ENCODE results near the gene APOBR.

APOBR gene

GRCh38 chr16:28491230-28491969 is 3.0 kb upstream of the APOBR start:
- H3K9ac ChIP-seq (ENCODE audit: low read length in 2 of 2) = peak overlapping the region; percentile 92 to 96
- peak overlapping the region; percentile 97 to 98 for H3K4me3 ChIP-seq (ENCODE audit: low read length in 2 of 2)
- H3K4me1 ChIP-seq (ENCODE audit: control insufficient read depth, insufficient read depth, low read length) = peaks cover 2% of the 10 kb centered on the region
- peak overlapping the region; percentile 94 for H3K27ac ChIP-seq (ENCODE audit: low read length)
- H3K9me3 ChIP-seq (ENCODE audit: control insufficient read depth in 2 of 2, low read length in 2 of 2) = no peaks in the 10 kb centered on the region
- peaks cover 13 to 15% of the 10 kb centered on the region in 2 donors for H3K36me3 ChIP-seq (ENCODE audit: control insufficient read depth in 2 of 2, insufficient read depth in 2 of 2, low read length in 2 of 2)
- H3K27me3 ChIP-seq (ENCODE audit: control insufficient read depth in 1 of 2, insufficient read depth in 2 of 2, low read length in 2 of 2) = no peaks in the 10 kb centered on the region

GRCh38 chr16:28491970-28492474 is 2.4 kb upstream of the APOBR start, which contains the start of gene CLN3:
CLN3 (minus strand) TSS chr16:28492074; CDS start chr16:28491759, 315 bp downstream.
- H3K27ac ChIP-seq (ENCODE audit: low read length) = peak within 1 kb of the TSS; percentile 94
- H3K9me3 ChIP-seq (ENCODE audit: control insufficient read depth in 2 of 2, low read length in 2 of 2) = no peaks in the 10 kb centered on the region
- H3K4me1 ChIP-seq (ENCODE audit: control insufficient read depth, insufficient read depth, low read length) = peaks cover 2% of the 10 kb centered on the region
- H3K36me3 ChIP-seq (ENCODE audit: control insufficient read depth in 2 of 2, insufficient read depth in 2 of 2, low read length in 2 of 2) = peaks cover 10 to 13% of the 10 kb centered on the region in 2 donors
- H3K4me3 ChIP-seq (ENCODE audit: low read length in 2 of 2) = peak within 1 kb of the TSS; percentile 97 to 98
- no peaks in the 10 kb centered on the region for H3K27me3 ChIP-seq (ENCODE audit: control insufficient read depth in 1 of 2, insufficient read depth in 2 of 2, low read length in 2 of 2)
- peak within 1 kb of the TSS; percentile 92 to 96 for H3K9ac ChIP-seq (ENCODE audit: low read length in 2 of 2)

- Histone ChIP-seq H3K9me3 (ENCODE audit: control insufficient read depth in 2 of 2, low read length in 2 of 2) (no peaks in the 10 kb centered on the region), H3K4me1 (ENCODE audit: control insufficient read depth, insufficient read depth, low read length) (peaks cover 2% of the 10 kb centered on the region), H3K27ac (ENCODE audit: low read length) (peak overlapping the region; percentile 94), H3K4me3 (ENCODE audit: low read length in 2 of 2) (peak overlapping the region; percentile 97 to 98), H3K9ac (ENCODE audit: low read length in 2 of 2) (peak overlapping the region; percentile 92 to 96), H3K27me3 (ENCODE audit: control insufficient read depth in 1 of 2, insufficient read depth in 2 of 2, low read length in 2 of 2) (no peaks in the 10 kb centered on the region), H3K36me3 (ENCODE audit: control insufficient read depth in 2 of 2, insufficient read depth in 2 of 2, low read length in 2 of 2) (peaks cover 5 to 9% of the 10 kb centered on the region in 2 donors)
These were observed 1.9 kb upstream of the APOBR start for GRCh38 chr16:28492511-28492910.

- H3K27ac ChIP-seq (ENCODE audit: low read length) = no peak overlapping the region
- peak overlapping the region in 1 of 2 donors; percentile 22 for H3K9ac ChIP-seq (ENCODE audit: low read length in 2 of 2)
- peaks cover 2% of the 10 kb centered on the region for H3K4me1 ChIP-seq (ENCODE audit: control insufficient read depth, insufficient read depth, low read length)
- H3K9me3 ChIP-seq (ENCODE audit: control insufficient read depth in 2 of 2, low read length in 2 of 2) = no peaks in the 10 kb centered on the region
- no peaks in the 10 kb centered on the region for H3K27me3 ChIP-seq (ENCODE audit: control insufficient read depth in 1 of 2, insufficient read depth in 2 of 2, low read length in 2 of 2)
- H3K4me3 ChIP-seq (ENCODE audit: low read length in 2 of 2) = peak overlapping the region in 1 of 2 donors; percentile 29
- no peaks in the 10 kb centered on the region for H3K36me3 ChIP-seq (ENCODE audit: control insufficient read depth in 2 of 2, insufficient read depth in 2 of 2, low read length in 2 of 2)
These were observed 803 bp downstream of the APOBR start for GRCh38 chr16:28495098-28495793.

- H3K9me3 ChIP-seq (ENCODE audit: control insufficient read depth in 2 of 2, low read length in 2 of 2) = no peaks in the 10 kb centered on the region
- H3K4me3 ChIP-seq (ENCODE audit: low read length in 2 of 2) = no peak overlapping the region
- no peaks in the 10 kb centered on the region for H3K27me3 ChIP-seq (ENCODE audit: control insufficient read depth in 1 of 2, insufficient read depth in 2 of 2, low read length in 2 of 2)
- H3K36me3 ChIP-seq (ENCODE audit: control insufficient read depth in 2 of 2, insufficient read depth in 2 of 2, low read length in 2 of 2) = no peaks in the 10 kb centered on the region
- H3K27ac ChIP-seq (ENCODE audit: low read length) = no peak overlapping the region
- H3K9ac ChIP-seq (ENCODE audit: low read length in 2 of 2) = no peak overlapping the region
- H3K4me1 ChIP-seq (ENCODE audit: control insufficient read depth, insufficient read depth, low read length) = peaks cover 2% of the 10 kb centered on the region
These were observed 1.6 kb downstream of the APOBR start for GRCh38 chr16:28495795-28496749.

GRCh38 chr16:28496844-28497243 is 2.4 kb downstream of the APOBR start:
- H3K36me3 ChIP-seq (ENCODE audit: control insufficient read depth in 2 of 2, insufficient read depth in 2 of 2, low read length in 2 of 2) = no peaks in the 10 kb centered on the region
- H3K27ac ChIP-seq (ENCODE audit: low read length) = no peak overlapping the region
- no peaks in the 10 kb centered on the region for H3K27me3 ChIP-seq (ENCODE audit: control insufficient read depth in 1 of 2, insufficient read depth in 2 of 2, low read length in 2 of 2)
- no peak overlapping the region for H3K4me3 ChIP-seq (ENCODE audit: low read length in 2 of 2)
- no peaks in the 10 kb centered on the region for H3K9me3 ChIP-seq (ENCODE audit: control insufficient read depth in 2 of 2, low read length in 2 of 2)
- peaks cover 2% of the 10 kb centered on the region for H3K4me1 ChIP-seq (ENCODE audit: control insufficient read depth, insufficient read depth, low read length)
- H3K9ac ChIP-seq (ENCODE audit: low read length in 2 of 2) = no peak overlapping the region

- H3K9ac ChIP-seq (ENCODE audit: low read length in 2 of 2) = no peak overlapping the region
- H3K4me3 ChIP-seq (ENCODE audit: low read length in 2 of 2) = no peak overlapping the region
- peaks cover 2% of the 10 kb centered on the region for H3K4me1 ChIP-seq (ENCODE audit: control insufficient read depth, insufficient read depth, low read length)
- H3K27me3 ChIP-seq (ENCODE audit: control insufficient read depth in 1 of 2, insufficient read depth in 2 of 2, low read length in 2 of 2) = no peaks in the 10 kb centered on the region
- no peaks in the 10 kb centered on the region for H3K36me3 ChIP-seq (ENCODE audit: control insufficient read depth in 2 of 2, insufficient read depth in 2 of 2, low read length in 2 of 2)
- H3K27ac ChIP-seq (ENCODE audit: low read length) = no peak overlapping the region
- no peaks in the 10 kb centered on the region for H3K9me3 ChIP-seq (ENCODE audit: control insufficient read depth in 2 of 2, low read length in 2 of 2)
These were observed 2.9 kb downstream of the APOBR start for GRCh38 chr16:28497386-28497785.

- Histone ChIP-seq H3K27me3 (ENCODE audit: control insufficient read depth in 1 of 2, insufficient read depth in 2 of 2, low read length in 2 of 2) (no peaks in the 10 kb centered on the region), H3K27ac (ENCODE audit: low read length) (no peak overlapping the region), H3K36me3 (ENCODE audit: control insufficient read depth in 2 of 2, insufficient read depth in 2 of 2, low read length in 2 of 2) (no peaks in the 10 kb centered on the region), H3K9ac (ENCODE audit: low read length in 2 of 2) (no peak overlapping the region), H3K9me3 (ENCODE audit: control insufficient read depth in 2 of 2, low read length in 2 of 2) (no peaks in the 10 kb centered on the region), H3K4me1 (ENCODE audit: control insufficient read depth, insufficient read depth, low read length) (peaks cover 2% of the 10 kb centered on the region), H3K4me3 (ENCODE audit: low read length in 2 of 2) (no peak overlapping the region)
These were observed 3.6 kb downstream of the APOBR start for GRCh38 chr16:28497861-28498599.

- Histone ChIP-seq H3K36me3 (ENCODE audit: control insufficient read depth in 2 of 2, insufficient read depth in 2 of 2, low read length in 2 of 2) (no peaks in the 10 kb centered on the region), H3K4me3 (ENCODE audit: low read length in 2 of 2) (no peak overlapping the region), H3K9me3 (ENCODE audit: control insufficient read depth in 2 of 2, low read length in 2 of 2) (no peaks in the 10 kb centered on the region), H3K9ac (ENCODE audit: low read length in 2 of 2) (no peak overlapping the region), H3K27me3 (ENCODE audit: control insufficient read depth in 1 of 2, insufficient read depth in 2 of 2, low read length in 2 of 2) (peaks cover 0 to 2% of the 10 kb centered on the region in 2 donors), H3K4me1 (ENCODE audit: control insufficient read depth, insufficient read depth, low read length) (peaks cover 2% of the 10 kb centered on the region), H3K27ac (ENCODE audit: low read length) (no peak overlapping the region)
These were observed 4.4 kb downstream of the APOBR start for GRCh38 chr16:28498666-28499381.
